GM18867 (cell line): ENCODE data around the gene RIPK3.
A peak's percentile ranks its signal among the peaks of the same experiment; 100 is the strongest.
"Not testable (repeated sequence)": the region's sequence is repeated elsewhere in the genome, so short reads cannot be mapped to it uniquely, and the experiment has no call there.

ENCODE experiments used
- ATAC-seq: cut with Tn5 transposase; IDR thresholded peaks from one replicate; pipeline ENCODE4 v1.9.1; 2021; ENCODE audit warnings: mild to moderate bottlenecking, moderate library complexity; ENCODE audit not compliant: unreplicated experiment

RIPK3 gene

DNA sequence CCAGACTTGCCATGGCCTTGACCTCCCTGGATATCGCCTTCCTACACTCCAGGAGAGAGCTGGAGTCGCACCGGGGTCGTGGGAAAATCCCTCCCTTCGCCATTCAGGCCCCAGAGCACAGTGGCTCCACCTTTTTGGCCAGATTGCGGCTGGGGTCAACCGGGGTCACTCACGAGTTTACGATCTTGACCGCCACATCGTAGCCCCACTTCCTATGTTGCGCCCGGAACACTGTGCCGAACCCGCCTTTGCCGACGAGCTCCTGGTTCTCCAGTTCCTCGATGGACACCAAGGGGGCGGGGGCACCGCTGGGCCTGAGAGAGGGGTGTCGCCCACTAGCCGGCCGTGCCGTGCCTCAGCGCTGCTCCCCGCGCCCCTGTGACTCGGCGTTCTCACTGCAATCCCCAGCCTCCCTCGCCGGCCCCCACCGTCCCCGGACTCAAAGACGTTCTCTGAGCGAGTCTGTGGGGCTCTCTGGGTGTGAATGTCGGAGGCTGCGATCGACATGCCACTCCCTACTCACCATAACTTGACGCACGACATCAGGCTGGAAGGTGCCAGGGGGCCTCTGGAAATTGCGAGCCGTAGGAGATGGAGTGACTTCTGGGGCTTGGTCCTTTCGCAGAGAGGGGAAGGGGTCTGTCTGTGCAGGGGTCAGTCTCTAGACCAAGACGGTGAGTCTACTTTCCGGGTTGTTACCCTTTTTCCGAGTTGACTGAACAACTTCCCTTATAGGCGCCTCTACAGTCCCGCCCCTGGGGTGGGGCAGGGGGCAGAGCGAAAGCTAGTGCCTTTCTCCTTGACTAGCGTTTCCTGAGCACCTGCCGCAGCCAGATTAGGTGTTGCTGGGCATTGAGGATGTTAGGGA lies at the start of gene RIPK3:
Gene RIPK3 (minus strand): TSS at position 708 of the 868 bp plus-strand sequence. CDS start 165 bp downstream, at position 543.
- ATAC-seq: peak; percentile 91

DNA sequence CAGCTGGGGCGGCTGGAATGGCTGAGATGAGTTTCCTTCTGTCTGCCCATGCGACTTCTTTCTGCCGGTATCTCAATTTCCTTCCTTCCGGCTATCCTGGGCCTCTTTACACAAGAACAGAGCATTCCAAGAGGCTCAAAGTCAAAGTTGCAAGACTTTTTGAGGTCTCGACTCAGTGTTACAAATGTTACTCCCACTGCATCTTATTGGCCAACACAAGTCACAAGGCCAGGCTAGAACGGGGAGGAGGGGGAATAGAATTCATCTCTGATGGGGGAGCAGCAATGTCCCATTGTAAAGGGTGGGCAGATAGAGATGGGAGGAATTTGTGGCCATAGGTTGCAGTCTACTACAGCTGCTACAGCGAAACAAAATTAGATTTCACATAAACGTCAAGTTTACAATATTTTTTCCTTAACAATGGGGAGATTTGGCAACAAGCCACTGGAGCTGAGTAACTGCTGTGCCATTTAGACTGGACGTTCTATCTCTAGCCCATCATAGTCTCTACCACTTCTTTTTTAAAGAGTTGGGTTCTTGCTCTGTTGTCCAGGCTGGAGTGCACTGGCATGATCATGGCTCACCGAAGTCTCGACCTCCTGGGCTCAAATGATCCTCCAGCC lies 49.5 kb upstream of the RIPK3 start:
- ATAC-seq: no peak

DNA sequence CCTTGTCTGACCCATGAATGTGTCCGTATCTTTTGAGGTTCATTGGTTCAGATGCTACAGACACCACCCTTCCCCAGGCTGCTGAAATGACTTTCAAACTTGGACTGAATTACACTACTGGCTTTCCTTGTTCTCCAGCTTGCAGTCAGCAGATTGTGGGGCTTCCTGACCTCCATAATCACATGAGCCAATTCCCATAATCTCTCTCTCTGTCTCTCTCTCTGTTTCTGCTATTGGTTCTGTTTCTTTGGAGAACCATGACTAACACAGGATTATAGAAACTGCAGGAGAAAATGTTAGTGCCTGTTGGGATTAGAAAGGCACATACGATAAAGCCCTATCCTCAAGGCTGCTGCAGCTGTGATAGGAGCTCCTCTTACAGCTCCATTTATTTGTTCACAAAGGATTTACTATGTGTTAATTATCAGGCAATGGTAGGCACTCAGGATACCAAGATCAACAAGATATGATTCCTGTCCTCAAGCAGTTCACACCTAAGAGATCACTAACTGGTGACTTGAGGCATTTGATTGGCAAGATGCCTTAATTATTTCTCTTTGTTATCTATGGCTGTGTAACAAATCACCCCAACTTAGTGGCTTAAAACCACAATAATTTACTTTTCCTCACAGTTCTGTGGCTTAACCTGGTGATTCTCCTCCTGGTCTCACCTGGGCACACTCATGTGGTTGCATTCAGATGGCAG lies 48.8 kb upstream of the RIPK3 start:
- ATAC-seq: no peak

DNA sequence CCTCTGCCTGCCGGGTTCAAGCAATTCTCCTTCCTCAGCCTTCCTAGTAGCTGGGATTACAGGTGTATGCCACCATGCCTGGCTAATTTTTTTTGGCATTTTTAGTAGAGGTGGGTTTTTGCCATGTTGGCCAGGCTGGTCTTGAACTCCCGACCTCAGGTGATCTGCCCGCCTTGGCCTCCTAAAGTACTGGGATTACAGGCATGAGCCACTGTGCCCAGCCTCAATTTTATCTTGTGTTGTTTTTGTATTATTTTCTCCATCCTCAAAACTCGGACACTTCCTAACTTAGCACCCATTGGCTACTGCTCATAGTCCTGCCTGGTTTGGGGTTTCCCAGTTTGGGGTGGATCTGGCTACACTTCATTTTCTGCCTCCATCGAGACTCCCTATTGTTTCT lies 47.8 kb upstream of the RIPK3 start:
- ATAC-seq: not testable (repeated sequence)

DNA sequence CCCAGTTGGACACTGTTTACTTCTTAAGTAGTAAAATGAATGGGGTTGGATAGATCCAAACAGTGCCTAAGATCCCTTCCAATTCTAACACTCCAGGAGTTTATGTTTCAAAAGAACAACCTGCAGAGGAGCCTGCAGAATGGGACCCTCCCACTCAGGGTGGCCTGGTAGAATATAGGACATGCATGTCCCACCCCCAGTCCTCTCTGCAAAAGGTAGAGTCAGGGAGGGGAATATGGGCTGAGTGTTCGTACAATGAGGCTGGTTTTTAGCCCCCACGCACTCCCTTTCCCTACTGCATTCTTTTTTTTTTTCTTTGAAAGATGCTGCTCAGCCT lies 47.2 kb upstream of the RIPK3 start:
- no peak for ATAC-seq

DNA sequence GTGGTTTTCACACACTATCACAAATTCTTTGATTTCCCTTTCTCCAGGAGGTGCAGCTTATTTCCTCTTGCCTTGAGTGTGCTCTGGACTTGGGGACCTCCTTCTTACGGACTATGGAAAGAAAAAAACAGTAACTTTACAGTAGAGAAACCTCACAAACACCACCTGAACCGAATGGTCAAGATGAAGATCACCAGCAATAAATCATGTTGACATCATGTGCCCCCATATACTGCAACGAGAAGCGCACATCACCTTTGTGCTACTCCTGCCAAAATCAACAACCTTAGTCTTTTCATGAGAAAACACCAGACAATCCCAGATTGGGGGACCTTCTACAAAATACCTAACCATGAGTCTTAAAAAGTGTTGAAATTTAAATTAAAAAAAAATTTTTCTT lies 45.7 kb upstream of the RIPK3 start:
- ATAC-seq: no peak

DNA sequence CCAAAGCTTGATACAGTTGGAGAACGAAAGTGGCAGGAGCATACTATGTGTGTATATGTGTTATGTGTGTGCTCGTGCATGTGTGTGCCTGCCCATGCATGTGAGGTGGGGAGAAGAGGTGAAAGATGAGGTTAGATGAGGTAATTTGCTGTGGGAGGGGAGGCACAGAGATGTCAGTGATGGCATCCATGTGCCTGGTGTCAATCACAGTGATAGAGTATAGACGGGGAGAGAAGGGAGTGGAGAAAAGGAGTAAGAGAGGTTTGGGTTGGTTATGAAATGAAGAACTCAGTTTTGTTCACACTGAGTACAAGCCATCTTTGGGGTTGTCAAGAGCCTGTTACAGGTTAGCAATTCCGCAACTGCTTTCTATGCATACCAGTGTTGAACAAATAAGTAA lies 44.4 kb upstream of the RIPK3 start:
- ATAC-seq: no peak

DNA sequence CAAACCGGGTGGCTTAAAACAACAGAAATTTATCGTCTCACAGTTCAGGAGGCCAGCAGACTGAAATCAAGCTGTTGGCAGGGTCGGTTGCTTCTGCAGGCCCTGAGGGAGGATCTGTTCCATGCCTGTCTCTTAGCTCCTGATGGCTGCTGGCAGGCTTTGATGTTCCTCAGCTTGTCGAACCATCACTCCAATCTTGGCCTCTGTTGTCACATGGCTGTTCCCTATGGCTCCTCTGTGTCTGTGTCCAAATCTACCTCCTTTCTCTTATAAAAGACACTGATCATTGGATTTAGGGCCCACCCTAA lies 42.2 kb upstream of the RIPK3 start:
- ATAC-seq: no peak

DNA sequence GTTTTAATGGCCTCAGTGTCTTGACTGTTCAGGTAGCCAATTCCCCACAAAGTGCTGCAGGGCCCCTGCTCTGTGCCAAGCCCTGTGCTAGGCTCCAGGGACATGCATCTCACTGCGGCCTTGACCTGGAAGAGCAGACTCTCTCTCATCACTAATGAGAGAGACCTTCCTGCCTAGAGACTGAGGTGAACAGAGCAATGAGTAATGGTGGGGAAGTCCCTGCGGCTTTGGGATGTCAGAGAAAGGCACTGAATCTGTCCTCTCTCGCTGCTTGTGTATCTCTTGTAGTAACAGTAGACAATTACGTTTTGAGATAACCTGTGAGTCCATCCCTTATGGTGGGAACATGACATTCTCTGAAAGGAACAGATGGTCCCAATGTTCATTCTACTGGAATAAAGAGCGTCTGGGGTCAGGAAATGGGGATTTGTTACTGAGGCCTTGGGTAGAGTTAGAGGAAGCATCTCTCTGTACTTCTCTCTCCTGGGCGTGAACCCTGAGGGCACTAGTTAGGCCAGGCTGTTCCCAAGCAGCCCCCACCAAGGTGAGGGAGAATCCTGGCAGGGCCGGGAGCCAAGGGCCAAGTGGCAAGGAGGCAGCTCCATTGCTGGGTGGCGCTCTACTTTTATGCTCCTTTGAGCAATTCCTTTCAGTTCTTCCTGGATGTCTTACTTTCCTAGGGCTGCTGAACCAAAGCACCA lies 41.7 kb upstream of the RIPK3 start:
- ATAC-seq: no peak

DNA sequence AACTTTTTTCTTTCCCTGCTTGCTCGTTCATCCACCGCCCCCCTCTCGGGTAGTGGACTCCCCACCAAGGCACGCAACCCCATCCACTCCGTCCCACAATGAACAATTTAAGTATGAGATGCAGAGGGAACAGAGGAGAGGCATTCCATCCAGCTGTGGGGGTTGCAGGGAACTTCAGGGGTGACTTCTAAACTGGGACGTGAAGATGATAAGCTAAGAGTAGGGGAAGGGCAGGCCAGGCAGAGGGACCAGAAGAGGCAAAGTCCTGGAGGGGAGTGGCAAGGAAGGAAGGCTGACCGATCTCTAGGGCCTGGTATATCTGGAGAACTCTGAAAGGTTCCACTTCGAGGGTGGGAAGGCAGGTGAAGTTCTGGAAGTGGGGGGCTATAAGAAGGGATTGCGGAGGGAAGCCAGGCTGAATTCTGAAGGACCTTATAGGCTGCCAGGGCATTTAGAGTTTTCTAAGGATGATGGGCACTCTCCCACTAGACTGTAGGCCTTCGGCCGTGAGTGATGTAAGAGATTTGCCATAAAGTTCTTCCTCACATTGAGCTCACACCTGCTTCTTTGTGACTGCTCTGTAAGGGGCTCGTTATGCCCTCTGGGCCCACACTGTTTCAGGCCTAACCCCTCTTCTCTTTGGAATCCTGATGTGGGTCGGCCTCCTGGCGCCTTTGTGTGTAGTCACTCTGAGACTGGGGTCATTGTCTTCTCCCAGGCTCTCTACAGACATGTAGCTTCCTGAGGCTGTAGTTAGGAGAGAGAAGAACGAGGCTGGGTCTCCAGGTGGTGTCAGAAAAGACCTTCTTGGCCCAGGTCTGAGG lies 40.3 kb upstream of the RIPK3 start:
- no peak for ATAC-seq

DNA sequence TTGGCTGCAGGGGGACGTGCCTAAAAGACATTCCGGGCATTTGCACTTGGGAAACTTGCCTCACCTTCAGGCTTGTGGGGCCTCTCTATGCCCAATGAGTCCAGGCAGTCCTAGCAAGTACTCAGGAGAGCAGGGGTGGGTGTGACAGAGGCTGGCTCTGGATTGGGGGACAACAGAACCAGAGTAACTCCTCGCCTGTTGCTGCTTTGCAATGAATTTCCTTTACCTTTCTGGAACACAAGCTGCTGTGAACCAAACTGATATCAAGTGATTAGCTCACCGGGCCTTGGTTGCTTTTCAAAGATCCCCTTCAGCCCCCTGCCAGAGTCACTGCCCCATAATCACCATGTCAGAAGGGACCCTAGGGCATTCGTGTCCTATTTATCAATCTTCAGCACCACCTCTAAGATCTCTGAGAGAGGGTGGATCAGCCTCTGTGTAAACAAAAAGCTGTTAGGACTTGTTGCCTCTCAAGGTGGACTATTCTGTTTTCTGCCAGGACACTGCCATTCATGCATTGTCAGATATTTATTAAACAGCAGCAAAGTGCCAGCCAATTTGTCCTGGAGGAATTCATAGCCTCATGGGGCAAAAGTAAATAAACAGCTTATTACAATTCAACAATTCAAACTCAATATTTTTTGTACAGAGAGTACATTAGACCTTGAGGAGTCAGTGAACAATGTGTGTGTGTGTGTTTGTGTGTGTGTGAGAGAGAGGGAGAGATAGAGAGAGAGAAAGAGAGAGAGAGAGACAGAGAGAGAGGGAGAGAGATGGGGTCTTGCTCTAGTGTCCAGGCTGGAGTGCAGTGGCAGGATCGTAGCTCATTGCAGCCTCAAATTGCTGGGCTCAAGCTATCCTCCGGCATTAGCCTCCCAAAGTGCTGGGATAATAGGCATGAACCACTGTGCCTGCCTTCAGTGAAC lies 39.5 kb upstream of the RIPK3 start:
- ATAC-seq: no peak

DNA sequence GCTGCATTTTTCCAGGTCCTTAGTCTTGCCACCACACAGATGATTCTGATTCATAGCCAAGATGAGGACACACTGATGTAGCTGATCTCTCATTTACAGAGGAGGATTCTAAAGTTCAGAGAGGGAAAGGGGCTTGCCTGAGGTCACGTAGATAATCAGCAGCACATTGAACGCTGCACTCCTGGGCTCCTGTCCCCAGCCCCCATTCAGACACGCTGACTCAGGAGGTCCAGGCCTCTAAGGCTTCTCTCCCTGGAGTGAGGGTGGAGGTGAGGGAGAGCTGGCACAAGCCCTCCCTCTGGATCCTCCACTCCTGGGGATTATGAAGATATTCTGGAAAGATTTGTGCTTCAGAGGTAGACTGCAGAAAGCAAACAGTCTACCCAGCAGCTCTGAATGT lies 38.5 kb upstream of the RIPK3 start:
- ATAC-seq: no peak

DNA sequence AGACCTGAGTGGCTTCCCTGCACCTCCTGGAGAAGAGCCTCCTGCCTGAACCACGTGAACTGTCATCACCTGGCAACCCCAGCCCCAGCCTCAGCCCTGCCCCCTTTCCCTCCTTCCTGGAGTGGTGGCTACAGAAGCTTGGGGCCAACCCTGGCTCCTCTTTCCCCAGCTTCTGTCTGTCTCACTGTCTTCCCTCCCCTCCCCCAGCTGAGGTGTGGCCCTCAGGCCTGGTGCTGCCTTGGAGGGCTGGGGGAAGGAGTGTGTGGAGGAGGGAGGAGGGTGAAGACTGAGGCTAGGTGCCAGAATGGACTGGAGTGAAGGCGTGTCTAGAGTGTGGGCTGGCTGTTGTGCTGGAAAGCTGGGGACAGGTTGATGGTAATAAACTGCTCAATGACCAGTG lies 37.9 kb upstream of the RIPK3 start:
- ATAC-seq: no peak

DNA sequence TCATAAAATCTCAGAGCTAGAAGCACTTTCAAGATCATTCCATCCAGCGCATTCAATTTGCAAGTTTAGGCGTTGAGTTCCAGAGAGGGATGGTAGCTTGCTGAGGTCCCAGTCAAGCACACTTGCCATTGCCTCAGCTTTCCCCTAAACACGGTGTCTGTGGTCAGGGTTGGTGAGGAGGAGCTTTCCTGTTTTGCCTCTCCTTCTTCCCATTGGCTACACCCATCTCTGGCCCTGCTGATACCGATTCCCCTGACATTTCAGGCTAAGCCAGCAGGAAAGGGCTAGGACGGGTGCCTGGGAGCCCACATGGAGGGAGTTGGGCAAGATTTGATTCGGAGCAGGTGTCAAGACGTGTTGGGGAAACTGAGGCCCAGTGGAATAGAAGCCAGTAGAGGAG lies 37.3 kb upstream of the RIPK3 start:
- no peak for ATAC-seq

DNA sequence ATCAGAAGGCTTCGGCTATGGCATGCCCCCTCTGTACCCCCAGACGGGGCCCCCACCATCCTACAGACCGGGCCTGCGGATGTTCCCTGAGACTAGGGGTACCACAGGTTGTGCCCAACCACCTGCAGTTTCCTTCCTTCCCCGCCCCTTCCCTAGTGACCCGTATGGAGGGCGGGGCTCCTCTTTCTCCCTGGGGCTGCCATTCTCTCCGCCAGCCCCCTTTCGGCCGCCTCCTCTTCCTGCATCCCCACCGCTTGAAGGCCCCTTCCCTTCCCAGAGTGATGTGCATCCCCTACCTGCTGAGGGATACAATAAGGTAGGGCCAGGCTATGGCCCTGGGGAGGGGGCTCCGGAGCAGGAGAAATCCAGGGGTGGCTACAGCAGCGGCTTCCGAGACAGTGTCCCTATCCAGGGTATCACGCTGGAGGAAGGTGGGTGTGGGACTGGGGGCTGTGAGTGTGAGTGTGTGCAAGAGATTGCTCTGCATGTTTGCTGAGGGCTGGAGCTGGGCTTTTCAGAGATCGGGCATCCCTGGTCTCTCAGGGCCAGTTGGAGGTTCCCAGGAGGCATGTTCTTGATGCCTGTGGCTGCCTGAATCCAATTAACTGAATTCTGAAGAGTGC lies 36.8 kb upstream of the RIPK3 start:
- no peak for ATAC-seq

DNA sequence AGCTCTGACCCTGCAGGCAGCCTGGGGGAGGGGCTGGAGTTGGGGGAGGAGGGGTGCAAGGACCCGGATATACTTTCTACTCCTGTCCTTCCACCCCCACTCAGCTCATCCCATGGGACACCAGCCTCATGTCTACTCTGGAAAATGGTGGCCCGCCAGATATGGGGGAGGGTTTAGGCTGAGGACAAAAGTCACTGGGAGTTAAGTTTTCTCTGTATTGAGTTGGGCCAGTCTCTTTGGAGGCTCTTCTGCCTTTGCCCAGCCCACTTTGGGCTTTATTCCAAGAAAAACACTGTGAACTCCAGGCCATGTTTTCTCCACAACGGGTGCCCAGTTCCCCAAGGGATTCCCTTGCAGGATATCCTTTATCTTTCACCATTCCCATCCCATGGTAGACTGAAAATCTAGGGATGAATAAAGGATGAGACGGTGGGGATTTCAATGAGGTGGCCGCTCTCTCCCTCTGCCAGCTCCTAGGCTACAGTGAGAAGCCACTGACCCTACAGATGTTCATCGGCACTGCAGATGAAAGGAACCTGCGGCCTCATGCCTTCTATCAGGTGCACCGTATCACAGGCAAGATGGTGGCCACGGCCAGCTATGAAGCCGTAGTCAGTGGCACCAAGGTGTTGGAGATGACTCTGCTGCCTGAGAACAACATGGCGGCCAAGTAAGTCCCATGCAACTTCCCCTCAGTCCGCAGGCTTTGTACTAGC lies 33.1 kb upstream of the RIPK3 start:
- no peak for ATAC-seq

DNA sequence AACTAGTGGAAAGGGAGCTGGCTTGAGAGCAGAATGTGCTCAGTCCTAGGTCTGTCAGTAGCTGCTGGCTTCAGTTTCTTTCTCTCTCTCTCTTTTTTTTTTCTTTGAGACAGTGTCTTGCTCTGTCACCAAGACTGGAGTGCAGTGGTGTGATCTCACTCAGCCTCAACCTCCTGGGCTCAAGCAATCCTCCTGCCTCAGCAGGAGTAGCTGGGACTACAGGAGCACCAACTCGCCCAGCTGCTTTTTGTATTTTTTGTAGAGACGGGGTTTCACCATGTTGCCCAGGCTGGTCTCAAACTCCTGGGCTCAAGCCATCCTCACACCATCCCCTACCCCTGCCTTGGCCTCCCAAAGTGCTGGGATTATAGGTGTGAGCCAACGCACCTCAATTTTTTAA lies 31.8 kb upstream of the RIPK3 start:
- ATAC-seq: not testable (repeated sequence)

DNA sequence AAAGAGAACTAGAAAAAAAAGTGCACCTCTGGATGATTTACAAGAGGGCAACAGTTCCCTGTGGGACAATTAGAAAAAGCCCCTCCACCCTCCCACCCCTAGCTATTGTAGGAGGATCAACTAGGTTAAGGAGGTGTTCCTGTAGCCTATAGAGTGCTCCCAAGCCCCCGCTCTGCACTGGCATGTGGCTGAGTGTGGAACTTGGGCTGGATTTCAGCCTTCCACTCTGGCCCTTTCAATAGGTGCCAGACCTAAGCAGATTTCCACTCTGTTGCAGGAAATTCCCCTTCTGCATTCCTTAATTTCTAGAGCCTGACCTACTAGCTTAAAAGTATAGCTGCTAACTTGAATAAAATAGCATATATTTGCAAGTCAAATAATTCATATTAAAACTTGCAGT lies 31.0 kb upstream of the RIPK3 start:
- ATAC-seq: no peak
